WTC11 (cell line): Measurements from ENCODE around the gene OBSL1. TPM values are rescaled to one million over a fixed set of nuclear protein-coding genes. Genes with fewer than 3 reads are reported as not detected.

Experiments used
- ATAC-seq: fragments of 200-7000 bp; cut with Tn5 transposase; 2 replicates; pipeline ENCODE4 v1.10.0; 2021; ENCODE audit warnings: mild to moderate bottlenecking, moderate library complexity
- CTCF ChIA-PET: fragments of 300-600 bp; sonication (Branson Sonifier 250); formaldehyde crosslinking; loops from one replicate; lab custom pipeline; 2021; ENCODE audit warnings: antibody characterized with exemption; lab: Charles Lee
- POLR2A ChIA-PET: fragments of 350-600 bp; sonication (Branson Sonifier 250); formaldehyde crosslinking; loops from one replicate; lab custom pipeline; 2021; ENCODE audit warnings: antibody characterized with exemption; lab: Charles Lee
- DNase-seq: peaks from one replicate; pipeline ENCODE4 v3.0.0; 2021; ENCODE audit warnings: low spot score
- H3K27ac Mint-ChIP-seq: 2 replicates; pipeline ENCODE4 v1.8.0; 2021; ENCODE audit warnings: mixed read lengths
- H3K27me3 Mint-ChIP-seq: 2 replicates; pipeline ENCODE4 v1.8.0; 2021; ENCODE audit warnings: low read depth, mild to moderate bottlenecking, moderate library complexity, mixed read lengths
- H3K36me3 Mint-ChIP-seq: 2 replicates; pipeline ENCODE4 v1.8.0; 2021; ENCODE audit warnings: mixed read lengths
- H3K4me1 Mint-ChIP-seq: 2 replicates; pipeline ENCODE4 v1.8.0; 2022; ENCODE audit warnings: mixed read lengths
- H3K4me3 Mint-ChIP-seq: 2 replicates; pipeline ENCODE4 v1.8.0; 2021; ENCODE audit warnings: mild to moderate bottlenecking, moderate library complexity, mixed read lengths
- H3K9me3 Mint-ChIP-seq: 2 replicates; pipeline ENCODE4 v1.8.0; 2021; ENCODE audit warnings: mixed read lengths
- ARID4B ChIP-seq: sonication (generic); formaldehyde crosslinking; IDR thresholded peaks from 2 replicates; pipeline ENCODE4 v1.8.0; 2023; ENCODE audit warnings: missing genetic modification reagents, mild to moderate bottlenecking, borderline replicate concordance
- ATF6 ChIP-seq: sonication (generic); formaldehyde crosslinking; IDR thresholded peaks from 2 replicates; pipeline ENCODE4 v1.8.1; 2023; ENCODE audit warnings: mild to moderate bottlenecking, missing genetic modification reagents
- CTCF ChIP-seq: fragments of 200-600 bp; IDR thresholded peaks from 2 replicates; pipeline ENCODE4 v1.8.0; 2022; ENCODE audit warnings: antibody characterized with exemption
- E2F1 ChIP-seq: sonication (generic); formaldehyde crosslinking; IDR thresholded peaks from 2 replicates; pipeline ENCODE4 v1.8.0; 2022; ENCODE audit warnings: mild to moderate bottlenecking, missing genetic modification reagents
- E2F5 ChIP-seq: sonication (generic); formaldehyde crosslinking; IDR thresholded peaks from 2 replicates; pipeline ENCODE4 v1.8.1; 2022; ENCODE audit warnings: mild to moderate bottlenecking, moderate library complexity, missing genetic modification reagents
- ERG ChIP-seq: fragments of 250-450 bp; sonication (Bioruptor Pico); IDR thresholded peaks from 2 replicates; pipeline ENCODE4 v1.8.0; 2021; ENCODE audit warnings: mild to moderate bottlenecking
- ETV6 ChIP-seq: sonication (generic); formaldehyde crosslinking; IDR thresholded peaks from 2 replicates; pipeline ENCODE4 v1.8.1; 2022; ENCODE audit warnings: mild to moderate bottlenecking, missing genetic modification reagents
- GRHL2 ChIP-seq: fragments of 250-450 bp; sonication (Bioruptor Pico); IDR thresholded peaks from 2 replicates; pipeline ENCODE4 v1.8.0; 2022; ENCODE audit warnings: mild to moderate bottlenecking, moderate library complexity; ENCODE audit not compliant: insufficient replicate concordance, severe bottlenecking
- IRF1 ChIP-seq: sonication (generic); formaldehyde crosslinking; IDR thresholded peaks from 2 replicates; pipeline ENCODE4 v1.8.0; 2023; ENCODE audit warnings: missing genetic modification reagents
- NFATC4 ChIP-seq: fragments of 250-450 bp; sonication (Bioruptor Pico); IDR thresholded peaks from 2 replicates; pipeline ENCODE4 v1.9.0; 2021; ENCODE audit warnings: mild to moderate bottlenecking
- NR2C2 ChIP-seq: sonication (generic); formaldehyde crosslinking; IDR thresholded peaks from 2 replicates; pipeline ENCODE4 v1.8.0; 2022; ENCODE audit warnings: mild to moderate bottlenecking, missing genetic modification reagents
- TEAD1 ChIP-seq: sonication (generic); formaldehyde crosslinking; IDR thresholded peaks from 2 replicates; pipeline ENCODE4 v1.8.0; 2022; ENCODE audit warnings: mild to moderate bottlenecking, missing genetic modification reagents
- USF1 ChIP-seq: sonication (generic); formaldehyde crosslinking; IDR thresholded peaks from 2 replicates; pipeline ENCODE4 v1.8.0; 2022; ENCODE audit warnings: mild to moderate bottlenecking, missing genetic modification reagents
- ZNF263 ChIP-seq: sonication (generic); formaldehyde crosslinking; IDR thresholded peaks from 2 replicates; pipeline ENCODE4 v1.8.1; 2022; ENCODE audit warnings: low read depth, mild to moderate bottlenecking, moderate library complexity, missing genetic modification reagents
- ZNF512 ChIP-seq: sonication (generic); formaldehyde crosslinking; IDR thresholded peaks from 2 replicates; pipeline ENCODE4 v1.8.1; 2022; ENCODE audit warnings: missing genetic modification reagents, borderline replicate concordance
- total RNA-seq: library from RNA; stranded (reverse); gene quantifications from 3 replicates; pipeline ENCODE4 v1.2.3, GENCODE V29; 2021

The OBSL1 gene
- total RNA-seq, 1 experiment from 2014 or later, result 159 TPM

GRCh38 chr2:219522111-219523030, 49.0 kb downstream of the OBSL1 start (continued):
- TF ChIP-seq ARID4B (CRISPR knock-in tag), result no peak

- Mint-ChIP-seq H3K4me1 (peaks cover 64% of the 10 kb centered on the region), H3K9me3 (no peaks in the 10 kb centered on the region), H3K27ac (peak overlapping the region; percentile 58), H3K27me3 (peaks cover 32% of the 10 kb centered on the region), H3K4me3 (peak overlapping the region; percentile 64), H3K36me3 (no peaks in the 10 kb centered on the region)
- CTCF ChIA-PET, result interaction anchor here (0.5 to 41.3 kb wide), 21 partner anchors 8 to 226 kb away, joined by 3 to 2316 read pairs (median 9); partner anchors contain the start of genes CHPF, DES, GMPPA and TMEM198
- peak; percentile 80 for DNase-seq
- ATAC-seq, result peak; percentile 68
- POLR2A ChIA-PET, result interaction anchor here (0.8 to 1.4 kb wide), 5 partner anchors 10 to 26 kb away, joined by 3 to 5 read pairs (median 3); partner anchors contain the start of gene GMPPA
- TF ChIP-seq ATF6 (CRISPR knock-in tag), result no peak
- no peak for TF ChIP-seq ZNF512
- peak; percentile 39; the same call in 1 of the 2 replicates for TF ChIP-seq TEAD1 (CRISPR knock-in tag)
- no peak for TF ChIP-seq GRHL2 (CRISPR knock-in tag)
- no peak for TF ChIP-seq ZNF263 (CRISPR knock-in tag)
- TF ChIP-seq E2F5 (CRISPR knock-in tag), result no peak
- TF ChIP-seq NR2C2 (CRISPR knock-in tag), result no peak
- TF ChIP-seq USF1 (CRISPR knock-in tag), result no peak
- TF ChIP-seq ERG (CRISPR knock-in tag), result no peak
- no peak for TF ChIP-seq IRF1
- TF ChIP-seq E2F1, result no peak
- TF ChIP-seq NFATC4, result no peak
- TF ChIP-seq CTCF, result peak; percentile 49; the same call in 1 of the 2 replicates
- TF ChIP-seq ETV6, result peak; percentile 58; the same call in 1 of the 2 replicates
Measured at GRCh38 chr2:219521066-219521880, 50.1 kb downstream of the OBSL1 start.
